ENCODE results near the gene NELFCD.

NELFCD gene

DNA sequence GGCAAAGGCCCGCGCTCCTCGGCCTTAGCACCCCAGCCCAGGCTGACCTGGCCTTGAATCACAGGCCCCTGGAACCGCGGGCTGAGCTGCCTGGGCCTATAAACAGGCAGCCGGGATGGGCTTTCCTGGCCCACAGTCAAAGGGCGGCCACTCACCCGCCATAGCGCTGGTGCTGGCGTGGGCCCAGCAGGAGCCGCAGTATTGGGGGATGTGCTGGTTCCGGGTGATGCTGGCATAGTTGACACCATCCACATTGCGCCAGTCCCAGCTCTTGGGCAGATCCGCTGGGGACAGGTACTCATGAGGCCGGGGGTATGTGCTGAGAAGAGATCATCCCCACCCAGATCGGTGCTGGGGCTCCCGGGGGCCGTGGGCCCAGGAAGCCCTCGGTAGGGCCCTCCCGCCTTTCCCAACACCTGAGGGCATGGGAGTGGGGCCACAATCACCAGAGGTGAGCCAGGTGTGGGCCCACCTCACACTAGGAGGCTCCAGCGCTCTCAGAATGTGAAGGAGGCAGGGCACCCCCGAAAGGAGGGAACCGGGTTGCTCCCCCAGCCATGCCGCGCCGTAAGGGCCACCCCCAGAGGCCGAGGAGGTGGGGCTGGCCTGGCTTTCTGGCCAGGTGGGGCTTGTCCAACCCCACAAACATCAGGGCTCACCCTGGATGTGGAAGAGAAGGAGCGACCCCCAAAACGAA lies 25.3 kb downstream of the NELFCD start:
- intact Hi-C loops (cut with DNase I; ENCODE audit: low total_unique reads), result no loop called here
- no peaks in the 10 kb centered on the region for H3K27me3 ChIP-seq
- peaks cover 0 to 69% (median 46%) of the 10 kb centered on the region in 4 donors for H3K4me1 ChIP-seq
- peaks cover 2 to 15% (median 8%) of the 10 kb centered on the region in 3 donors for H3K36me3 ChIP-seq
- peak overlapping the region; percentile 86 to 94 for H3K27ac ChIP-seq
- peak overlapping the region; percentile 80 to 90 for H3K4me3 ChIP-seq
- TF ChIP-seq, protein P1, sequence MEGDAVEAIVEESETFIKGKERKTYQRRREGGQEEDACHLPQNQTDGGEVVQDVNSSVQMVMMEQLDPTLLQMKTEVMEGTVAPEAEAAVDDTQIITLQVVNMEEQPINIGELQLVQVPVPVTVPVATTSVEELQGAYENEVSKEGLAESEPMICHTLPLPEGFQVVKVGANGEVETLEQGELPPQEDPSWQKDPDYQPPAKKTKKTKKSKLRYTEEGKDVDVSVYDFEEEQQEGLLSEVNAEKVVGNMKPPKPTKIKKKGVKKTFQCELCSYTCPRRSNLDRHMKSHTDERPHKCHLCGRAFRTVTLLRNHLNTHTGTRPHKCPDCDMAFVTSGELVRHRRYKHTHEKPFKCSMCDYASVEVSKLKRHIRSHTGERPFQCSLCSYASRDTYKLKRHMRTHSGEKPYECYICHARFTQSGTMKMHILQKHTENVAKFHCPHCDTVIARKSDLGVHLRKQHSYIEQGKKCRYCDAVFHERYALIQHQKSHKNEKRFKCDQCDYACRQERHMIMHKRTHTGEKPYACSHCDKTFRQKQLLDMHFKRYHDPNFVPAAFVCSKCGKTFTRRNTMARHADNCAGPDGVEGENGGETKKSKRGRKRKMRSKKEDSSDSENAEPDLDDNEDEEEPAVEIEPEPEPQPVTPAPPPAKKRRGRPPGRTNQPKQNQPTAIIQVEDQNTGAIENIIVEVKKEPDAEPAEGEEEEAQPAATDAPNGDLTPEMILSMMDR (IDR thresholded peaks at IDR 0.05), result no peak
- H3K9me3 ChIP-seq, result no peaks in the 10 kb centered on the region
- DNase-seq, result peak in 1 of 2 donors; percentile 67

DNA sequence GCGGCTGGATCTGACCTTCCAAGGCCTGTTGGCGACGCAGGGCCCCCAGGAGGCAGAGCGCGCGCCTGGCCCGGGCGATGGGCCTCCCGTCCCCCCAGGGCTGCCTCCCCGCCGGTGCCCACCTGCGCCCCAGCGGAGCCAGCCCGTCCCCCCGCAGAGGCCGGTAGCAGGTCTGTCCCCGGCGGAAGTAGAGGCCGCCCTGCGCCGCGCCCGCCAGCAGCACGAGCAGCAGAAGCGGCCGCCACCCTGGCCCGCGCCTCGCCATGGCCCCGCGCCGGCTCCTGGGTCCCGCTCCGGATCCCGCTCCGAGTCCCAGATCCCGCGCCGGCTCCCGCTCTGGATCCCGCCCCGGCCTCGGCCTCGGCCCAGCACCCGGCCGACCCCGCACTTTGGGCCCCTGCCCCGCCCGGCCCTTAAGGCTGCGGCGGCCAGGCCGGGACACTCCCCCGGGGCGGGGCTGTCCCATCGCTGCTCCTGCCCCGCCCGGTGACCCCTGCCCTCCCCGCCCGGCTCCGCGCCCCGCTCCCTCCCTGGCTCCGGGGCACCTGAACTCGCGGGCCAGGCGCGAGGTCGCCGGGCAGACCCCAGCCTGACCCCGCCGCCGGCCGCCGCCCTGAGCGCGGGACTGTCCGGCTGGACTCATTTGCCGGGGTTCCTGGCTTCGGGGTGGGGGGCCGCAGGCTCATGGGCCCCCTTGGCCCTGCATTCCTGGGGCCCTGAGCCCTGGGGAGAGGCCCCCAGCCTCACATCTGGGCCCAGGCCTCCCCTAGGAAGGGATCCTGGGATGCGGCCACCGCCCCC lies 26.0 kb downstream of the NELFCD start, which contains the start of gene CTSZ:
TSS of gene CTSZ (minus strand) at position 391 of the 801 bp plus-strand sequence. CDS start at position 265, 126 bp downstream.
- Histone ChIP-seq H3K36me3 (peaks cover 0 to 7% (median under 1%) of the 10 kb centered on the region in 3 donors), H3K4me3 (peak within 1 kb of the TSS; percentile 80 to 90), H3K27ac (peak within 1 kb of the TSS; percentile 86 to 94), H3K9me3 (no peaks in the 10 kb centered on the region), H3K27me3 (no peaks in the 10 kb centered on the region), H3K4me1 (peaks cover 0 to 76% (median 51%) of the 10 kb centered on the region in 4 donors)
- peak in 1 of 2 donors; percentile 79 for DNase-seq
- intact Hi-C loops (cut with DNase I; ENCODE audit: low total_unique reads), result no loop called here
- TF ChIP-seq, protein P1 (IDR thresholded peaks at IDR 0.05), result no peak

DNA sequence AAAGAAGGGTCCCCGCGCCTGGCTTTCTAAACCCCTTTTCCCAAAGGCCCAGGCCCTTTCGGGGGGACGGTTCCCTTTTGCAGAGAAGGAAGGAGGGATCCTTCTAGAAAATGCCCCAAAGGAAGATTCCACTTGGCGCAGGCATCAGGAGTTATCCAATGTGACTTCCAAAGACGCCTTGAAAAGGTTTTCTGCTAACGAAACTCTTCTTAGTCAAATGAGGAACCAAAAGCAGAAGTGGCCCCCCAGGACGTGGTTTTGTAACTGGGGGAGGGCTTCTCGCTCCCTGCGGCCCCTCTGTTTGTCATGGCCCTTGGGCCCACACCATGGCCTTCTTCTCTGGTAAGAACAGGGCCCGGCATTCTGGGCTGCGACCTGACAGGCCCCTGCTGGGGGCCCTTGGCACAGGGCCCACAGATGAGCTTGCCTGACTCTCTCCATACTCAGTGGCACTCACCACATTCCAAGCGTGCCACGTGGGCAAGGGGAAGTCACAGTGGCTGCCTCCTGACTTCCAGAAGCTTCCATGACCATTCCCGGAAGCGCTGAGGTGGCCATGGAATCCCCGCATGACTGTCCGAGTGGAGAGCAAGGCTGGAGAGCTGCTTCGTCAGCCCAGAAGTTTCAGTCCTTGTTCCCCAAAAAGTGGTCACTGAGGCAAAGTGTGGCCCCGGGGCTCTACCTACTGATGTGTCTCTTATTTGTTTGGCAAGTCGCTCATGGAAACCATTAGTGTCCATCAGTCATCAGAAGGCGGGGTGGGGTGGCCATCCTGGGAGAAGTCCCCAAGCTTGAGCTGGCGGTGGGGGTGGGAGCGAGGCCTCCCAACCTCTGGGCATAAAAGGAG lies 26.8 kb downstream of the NELFCD start:
- peak; percentile 71 to 80 for DNase-seq
- no peaks in the 10 kb centered on the region for H3K27me3 ChIP-seq
- peak overlapping the region; percentile 80 to 90 for H3K4me3 ChIP-seq
- H3K4me1 ChIP-seq, result peaks cover 0 to 75% (median 50%) of the 10 kb centered on the region in 4 donors
- TF ChIP-seq, protein P1 (IDR thresholded peaks at IDR 0.05), result no peak
- peaks cover 0 to 2% (median 0%) of the 10 kb centered on the region in 3 donors for H3K36me3 ChIP-seq
- intact Hi-C loops (cut with DNase I; ENCODE audit: low total_unique reads), result no loop called here
- H3K9me3 ChIP-seq, result no peaks in the 10 kb centered on the region
- H3K27ac ChIP-seq, result peak overlapping the region; percentile 86 to 94

DNA sequence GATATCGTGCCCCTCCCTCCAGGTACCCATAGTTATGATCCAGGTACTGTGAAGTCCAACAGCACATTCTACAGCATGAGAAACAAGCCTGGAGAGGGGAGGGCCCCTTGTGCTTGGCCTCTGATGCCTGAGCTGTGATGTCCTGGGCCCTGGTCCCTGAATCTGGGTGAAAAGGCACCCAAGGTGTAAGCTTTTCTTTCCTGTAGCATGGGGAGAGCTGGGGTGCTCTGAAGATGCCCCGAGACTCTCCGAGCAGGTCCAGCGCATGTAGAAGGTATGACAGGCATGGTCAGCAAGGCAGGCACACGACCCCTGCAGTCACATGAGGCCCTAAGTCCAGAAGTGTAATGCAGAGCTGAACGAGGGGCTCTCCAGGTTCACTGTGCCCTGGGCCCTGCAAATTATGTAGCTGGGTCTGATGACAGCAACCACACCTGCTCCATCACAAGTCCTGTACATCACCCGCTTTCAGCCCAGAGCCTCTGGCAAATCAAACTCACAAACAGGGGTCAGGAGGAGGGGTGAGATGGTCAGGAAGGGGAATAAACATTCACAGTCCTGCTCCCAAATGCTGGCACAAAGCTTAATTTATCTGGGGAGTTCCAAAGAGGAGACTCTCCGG lies 27.8 kb downstream of the NELFCD start:
- peak in 1 of 2 donors; percentile 59 for DNase-seq
- intact Hi-C loops (cut with DNase I; ENCODE audit: low total_unique reads), result no loop called here
- H3K4me3 ChIP-seq, result no peak overlapping the region
- TF ChIP-seq, protein P1 (IDR thresholded peaks at IDR 0.05), result no peak
- H3K9me3 ChIP-seq, result no peaks in the 10 kb centered on the region
- peaks cover 0 to 68% (median 44%) of the 10 kb centered on the region in 4 donors for H3K4me1 ChIP-seq
- H3K27ac ChIP-seq, result no peak overlapping the region
- H3K36me3 ChIP-seq, result no peaks in the 10 kb centered on the region
- H3K27me3 ChIP-seq, result no peaks in the 10 kb centered on the region

All from tibial artery (tissue), 4 donors.